Measurements from ENCODE around the gene GDPD4.

The GDPD4 gene

DNA sequence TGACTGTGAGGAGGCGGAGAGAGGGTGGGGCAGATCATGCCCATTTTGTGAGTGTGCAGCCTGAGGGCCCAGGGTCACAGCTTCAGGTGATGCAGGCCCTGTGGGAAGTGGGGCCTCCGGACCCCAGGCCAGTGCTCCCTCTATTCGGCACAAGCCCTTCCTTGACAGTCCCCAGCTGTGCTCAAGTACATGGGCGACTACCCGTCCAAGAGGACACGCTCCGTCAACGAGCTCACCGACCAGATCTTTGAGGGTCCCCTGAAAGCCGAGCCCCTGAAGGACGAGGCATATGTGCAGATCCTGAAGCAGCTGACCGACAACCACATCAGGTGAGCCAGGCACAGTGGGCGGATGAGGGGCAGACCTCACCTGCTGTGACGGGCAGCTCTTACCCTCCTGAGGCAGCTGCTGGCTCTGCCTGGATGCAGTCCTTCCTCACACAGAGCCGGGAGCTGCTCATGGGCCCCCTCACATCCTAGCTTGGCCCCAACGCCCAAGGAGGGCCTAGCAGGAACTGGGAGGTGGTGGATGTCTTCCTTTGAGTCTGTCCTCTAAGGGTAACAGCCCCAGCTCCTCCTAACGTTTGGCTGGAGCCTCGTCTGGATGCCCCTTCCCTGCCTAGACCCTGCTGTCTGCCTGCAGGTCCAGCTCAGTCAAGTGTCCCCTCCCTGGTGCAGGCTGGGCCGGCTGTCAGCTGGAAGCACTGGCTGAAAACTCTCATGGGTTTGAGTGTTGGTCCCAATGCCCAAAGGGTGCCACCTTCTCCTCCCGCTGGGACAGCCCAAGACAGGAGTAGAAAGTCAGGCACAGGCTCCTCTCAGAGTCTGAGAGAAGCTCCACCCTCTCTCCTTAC is 97.4 kb downstream of the GDPD4 start:
- no peak for DNase-seq

DNA sequence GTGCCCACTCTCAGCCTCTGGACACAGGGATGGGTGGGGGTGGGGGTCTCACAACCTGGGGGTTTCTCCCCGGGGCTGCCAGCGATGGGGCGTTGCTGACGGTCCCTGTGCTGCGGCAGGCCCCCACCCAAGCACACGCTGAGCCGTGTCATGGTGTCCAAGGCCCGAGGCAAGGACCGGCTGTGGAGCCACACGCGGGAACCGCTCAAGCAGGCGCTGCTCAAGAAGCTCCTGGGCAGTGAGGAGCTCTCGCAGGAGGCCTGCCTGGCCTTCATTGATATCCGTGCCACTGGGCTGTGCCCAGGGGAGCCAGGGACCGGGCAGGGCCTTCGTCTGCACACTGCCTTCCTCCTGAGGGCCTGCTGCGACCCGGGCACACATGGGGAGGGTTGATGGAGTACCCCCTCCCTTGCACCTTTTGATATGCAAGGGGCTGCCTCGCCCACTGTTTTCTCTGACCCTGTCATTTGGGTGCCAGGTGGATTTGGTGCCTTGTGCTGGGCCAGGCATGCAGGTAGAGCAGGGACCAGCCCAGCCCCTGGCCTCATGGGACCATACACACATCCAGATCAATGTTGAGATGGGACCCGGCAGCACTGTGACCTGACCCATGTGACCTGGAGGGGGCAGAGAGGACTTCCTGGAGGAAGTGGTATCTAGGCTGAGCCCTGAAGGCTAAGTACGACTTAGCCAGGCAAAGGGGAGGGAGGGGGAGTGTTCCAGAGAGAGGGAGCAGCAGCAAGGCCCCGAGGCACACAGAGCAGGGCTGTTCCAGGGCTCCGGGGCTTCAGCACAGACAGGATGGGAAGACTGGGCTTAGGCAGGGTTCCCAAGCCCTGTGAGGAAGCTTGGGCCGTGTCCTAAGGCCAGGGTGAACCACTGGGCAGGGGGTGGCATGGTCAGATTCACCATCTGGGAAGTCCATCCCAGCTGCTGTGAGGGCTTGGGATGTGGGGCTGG is 98.3 kb downstream of the GDPD4 start:
- DNase-seq, result no peak

DNA sequence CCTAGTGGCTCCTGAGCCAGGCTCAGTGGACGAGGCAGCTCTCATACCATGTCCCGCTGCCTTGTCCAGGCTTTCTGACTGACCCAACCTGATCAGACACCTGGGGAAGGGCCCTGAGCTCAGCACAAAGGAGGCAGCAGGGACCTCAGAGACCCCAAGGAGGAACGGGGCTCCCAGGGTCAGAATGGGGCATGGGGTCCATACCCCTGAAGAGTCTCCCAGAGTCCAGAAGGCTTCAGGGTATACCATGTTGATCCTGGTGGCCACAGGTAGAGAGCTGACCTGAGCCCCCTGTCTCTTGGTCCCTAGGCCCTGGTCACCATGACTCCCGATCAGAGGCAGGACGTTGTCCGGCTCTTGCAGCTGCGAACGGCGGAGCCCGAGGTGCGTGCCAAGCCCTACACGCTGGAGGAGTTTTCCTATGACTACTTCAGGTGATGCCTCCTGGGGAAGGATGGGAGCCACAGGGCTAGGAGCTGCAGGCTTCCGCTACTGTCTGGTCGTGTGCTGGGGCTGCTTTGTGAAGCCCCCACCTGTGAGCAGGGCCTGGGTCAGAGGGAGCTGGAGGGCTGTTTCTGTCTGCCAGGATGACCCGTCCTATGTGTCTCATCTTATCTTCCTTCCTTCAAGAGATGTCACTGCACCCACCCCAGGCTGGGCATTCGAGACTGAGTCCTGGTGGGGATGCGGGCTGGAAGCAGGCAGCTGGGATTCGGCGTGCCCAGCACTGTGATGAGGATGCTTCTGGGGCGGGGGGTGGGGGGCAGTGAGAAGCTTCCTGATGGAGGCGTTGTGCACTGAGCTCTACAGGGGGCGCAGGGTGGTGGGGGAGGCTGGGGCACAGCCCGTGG is 99.3 kb downstream of the GDPD4 start:
- no peak for DNase-seq

DNA sequence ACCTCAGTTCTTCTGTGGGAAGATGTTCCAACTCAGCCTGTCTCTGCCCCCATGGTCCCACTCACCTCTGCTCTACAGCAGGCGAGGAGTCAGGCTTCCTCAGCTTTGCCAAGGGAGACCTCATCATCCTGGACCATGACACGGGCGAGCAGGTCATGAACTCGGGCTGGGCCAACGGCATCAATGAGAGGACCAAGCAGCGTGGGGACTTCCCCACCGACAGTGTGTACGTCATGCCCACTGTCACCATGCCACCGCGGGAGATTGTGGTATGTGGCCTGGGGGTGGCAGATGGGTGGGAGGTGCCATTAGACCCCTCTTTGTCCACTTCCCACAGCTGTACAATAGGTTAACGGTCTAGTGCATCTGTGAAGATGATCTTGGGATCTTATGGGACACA is 100.1 kb downstream of the GDPD4 start:
- DNase-seq, result no peak

DNA sequence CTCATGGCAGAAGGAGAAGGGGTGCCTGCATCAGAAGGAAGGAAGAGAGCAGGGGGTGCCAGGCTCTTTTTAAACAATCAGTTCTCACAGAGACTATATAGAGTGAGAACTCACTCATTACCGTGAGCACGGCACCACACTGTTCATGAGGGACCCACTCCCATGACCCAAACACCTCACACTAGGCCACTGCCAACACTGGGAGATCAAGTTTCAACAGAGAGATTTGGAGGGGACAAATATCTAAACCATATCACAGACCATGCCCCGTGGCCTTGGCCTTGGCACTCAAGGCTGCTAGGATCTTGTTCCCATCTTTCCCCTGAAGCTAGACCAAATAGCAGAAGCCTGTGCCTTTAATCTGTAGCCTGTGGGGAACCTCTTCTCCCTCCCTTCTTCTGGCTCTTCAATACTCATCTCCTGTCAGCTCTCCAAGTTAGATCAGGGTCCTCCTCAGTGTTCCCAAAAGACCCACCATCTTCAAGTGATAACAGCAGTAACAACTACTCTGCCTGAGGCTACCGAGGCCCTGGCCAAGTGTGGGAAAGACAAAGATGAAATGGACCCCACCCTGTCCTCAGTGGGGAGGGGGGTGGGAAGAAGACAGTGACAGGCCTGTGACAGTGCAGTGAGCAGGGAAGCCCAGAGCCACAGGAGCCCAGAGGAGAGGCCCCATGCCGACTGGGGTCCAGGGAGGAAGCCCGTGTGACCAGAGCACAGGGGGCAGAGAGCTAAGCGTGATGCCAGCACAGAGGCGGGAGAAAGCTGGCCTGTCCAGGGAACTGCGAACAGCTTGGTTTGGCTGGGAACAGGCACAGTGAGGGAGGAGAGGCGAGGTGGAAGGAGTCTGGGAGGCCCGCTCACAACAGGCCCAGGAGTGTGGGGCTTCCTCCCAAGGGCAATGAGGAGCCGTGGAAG is 100.9 kb downstream of the GDPD4 start:
- no peak for DNase-seq

DNA sequence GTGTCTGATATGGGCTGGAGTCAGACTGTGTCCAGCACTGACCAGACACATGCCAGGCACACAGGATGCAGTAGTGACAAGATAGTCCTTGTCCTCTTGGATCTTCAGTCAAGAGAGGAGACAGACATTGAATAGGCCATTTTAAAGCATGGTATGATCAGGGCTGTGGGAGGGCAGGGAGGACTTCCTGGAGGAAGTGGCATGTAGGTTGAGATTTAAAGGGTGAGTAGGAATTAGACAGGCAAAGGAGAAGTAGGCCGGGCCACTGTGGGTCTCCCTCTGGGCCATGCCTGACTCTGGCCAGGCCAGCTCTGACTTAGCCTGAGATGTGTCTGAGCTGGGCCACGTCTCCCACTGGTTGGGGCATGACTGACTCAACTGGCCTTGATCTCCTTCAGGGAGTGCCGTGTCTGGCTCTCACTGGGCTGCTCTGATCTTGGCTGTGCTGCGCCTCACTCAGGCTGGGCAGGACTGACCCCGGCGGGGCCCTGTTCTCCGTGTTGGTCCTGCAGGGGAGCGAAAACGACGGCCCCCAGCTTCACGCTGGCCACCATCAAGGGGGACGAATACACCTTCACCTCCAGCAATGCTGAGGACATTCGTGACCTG is 102.2 kb downstream of the GDPD4 start:
- no peak for DNase-seq

DNA sequence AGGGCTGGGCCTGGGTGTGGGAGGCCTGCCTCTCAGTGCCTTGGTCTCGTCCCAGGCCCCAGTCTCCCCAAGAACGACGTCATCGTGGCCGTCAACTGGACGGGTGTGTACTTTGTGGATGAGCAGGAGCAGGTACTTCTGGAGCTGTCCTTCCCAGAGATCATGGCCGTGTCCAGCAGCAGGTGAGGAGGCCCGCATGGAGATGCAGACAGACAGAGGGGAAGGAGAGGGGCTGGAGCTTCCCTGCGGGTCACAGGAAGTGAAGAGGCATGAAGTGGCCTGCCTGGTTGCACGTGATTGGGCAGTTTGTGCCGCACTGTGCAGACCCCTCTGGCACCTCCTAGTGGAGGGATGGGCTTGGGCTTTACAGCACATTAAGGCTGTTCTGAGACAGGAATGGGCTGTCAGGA is 103.0 kb downstream of the GDPD4 start:
- no peak for DNase-seq

DNA sequence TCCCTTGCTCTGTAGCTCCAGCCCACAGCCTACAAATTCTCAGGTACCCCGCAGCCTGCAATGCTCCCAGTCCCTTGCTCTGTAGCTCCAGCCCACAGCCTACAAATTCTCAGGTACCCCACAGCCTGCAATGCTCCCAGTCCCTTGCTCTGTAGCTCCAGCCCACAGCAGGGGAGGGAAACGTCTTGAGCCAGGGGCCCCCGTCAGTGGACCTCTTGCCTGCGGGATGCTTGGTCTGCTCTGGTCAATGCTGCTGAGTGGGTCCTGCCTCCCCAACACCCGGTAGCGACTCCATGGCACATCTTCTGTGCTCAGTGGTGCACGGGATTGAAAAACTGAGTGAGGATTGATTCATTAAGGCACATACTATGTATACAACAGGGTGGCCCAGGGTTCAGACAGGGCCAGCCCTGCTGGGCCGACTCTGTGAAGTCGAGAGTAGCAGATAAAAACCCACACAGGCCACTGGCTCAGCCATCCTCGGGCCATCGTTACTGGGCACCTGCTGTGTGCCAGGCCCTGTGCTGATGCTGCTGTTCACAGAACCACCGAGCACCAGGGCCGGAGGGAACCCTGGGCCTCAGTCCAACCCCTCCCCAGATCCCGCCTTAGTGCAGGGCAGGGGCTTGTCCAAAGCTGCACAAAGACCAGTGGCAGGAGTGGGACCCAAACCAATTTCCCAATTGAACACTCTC is 103.7 kb downstream of the GDPD4 start:
- DNase-seq, result no peak

DNA sequence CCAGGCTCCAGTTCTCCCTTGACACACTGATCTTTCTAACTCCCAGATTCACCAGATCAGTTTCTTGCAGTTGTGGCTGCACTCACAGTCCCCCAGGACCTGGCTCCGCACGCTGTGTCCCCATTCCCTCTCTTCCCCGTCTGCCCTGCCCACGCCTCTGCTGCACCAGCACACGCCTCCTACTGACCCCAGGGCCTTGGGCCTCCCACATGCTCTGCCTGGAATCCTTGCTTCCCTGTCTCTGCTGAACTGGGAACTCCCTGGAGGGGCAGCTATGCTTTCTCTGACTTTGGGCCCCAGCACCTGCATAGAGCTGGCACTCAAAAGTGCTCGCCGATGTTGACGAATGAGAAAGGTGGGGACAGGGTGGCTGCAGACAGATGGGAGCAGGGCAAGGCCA is 104.5 kb downstream of the GDPD4 start:
- no peak for DNase-seq

DNA sequence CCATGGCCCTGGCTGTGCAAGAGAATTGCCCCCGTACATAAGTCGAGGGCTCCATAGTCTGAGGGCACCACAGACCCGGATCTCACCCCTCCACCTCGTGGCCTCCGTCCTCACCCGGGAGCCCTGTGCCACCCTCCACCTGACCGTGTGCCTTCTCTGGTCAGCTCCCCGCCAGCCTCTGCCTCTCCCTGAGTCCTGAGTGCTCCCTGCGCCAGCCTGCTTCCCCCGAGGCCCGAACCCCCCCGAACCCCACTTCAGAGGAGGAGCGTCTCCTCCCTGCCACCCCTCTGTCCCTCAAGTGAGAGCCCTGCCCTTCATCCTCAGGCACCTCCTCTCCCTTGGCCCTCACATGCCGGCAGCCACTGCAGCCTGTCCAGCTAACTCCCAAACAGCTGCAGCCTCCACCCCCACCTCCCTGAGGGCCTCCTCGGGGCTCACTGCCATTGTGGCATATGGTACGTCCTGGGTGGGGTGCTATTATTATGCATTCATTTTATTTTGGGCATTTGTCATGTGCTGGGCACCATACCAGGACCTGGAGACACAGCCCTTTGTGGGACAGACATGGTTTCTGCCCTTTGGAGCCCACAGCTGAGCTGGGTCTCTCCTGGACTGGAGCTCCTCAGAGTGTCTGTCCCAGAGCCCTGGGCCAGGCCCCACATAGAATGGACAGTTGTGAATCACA is 106.3 kb downstream of the GDPD4 start:
- DNase-seq, result peak in 1 of 14 donors; percentile 36

DNA sequence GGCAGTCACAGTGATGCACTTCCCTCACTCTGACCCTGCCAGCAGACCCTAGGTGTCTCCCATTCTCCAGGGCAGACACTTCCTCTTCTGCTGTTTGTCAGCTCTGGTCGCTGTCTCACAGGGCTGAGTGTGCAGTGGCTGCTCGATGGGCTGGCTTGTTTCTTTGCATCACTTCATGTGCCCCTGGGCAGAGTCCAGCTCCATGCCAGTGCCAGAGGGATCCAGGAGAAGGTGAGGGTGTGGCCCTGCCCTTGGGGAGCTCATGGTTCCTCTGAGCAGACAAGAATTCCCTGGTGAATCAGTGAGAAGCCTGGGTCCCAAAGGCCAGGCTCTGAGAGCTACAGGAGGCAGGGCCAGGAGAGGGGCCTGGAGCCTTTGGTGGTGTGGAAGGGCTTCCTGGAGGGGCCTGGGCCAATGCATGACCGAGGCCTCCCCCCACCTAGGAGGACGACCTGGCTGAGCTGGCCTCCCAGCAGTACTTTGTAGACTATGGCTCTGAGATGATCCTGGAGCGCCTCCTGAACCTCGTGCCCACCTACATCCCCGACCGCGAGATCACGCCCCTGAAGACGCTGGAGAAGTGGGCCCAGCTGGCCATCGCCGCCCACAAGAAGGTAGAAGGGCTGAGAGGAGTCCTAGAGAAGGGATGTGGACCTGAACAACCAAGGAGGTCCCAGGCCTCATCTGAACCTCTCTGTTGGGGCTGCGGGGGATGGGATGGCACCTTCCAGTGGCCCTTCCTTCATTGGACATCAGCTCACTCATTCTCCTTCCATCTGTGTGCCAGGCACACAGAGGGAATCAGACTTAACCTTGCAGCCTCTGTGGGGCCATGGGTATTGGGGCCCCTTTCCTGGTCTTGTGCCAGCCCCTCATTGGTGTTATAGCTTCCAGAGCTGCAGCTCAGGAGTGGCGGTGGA is 107.3 kb downstream of the GDPD4 start:
- no peak for DNase-seq

DNA sequence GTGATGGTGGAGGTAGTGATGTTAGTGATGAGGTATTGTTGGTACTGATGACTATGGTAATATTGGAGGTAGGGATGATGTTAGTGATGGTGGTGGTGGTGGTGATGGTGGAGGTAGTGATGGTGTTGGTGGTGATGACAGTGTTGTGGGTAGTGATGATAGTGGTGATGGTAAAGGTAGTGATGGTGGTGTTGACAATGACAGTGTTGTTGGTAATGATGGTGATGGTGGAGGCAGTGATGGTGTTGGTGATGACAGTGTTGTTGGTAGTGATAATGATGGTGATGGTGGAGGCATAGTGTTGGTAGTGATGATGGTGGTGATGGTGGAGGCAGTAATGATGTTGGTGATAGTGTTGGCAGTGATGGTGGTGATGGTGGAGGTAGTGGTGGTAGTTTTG is 108.3 kb downstream of the GDPD4 start:
- no peak for DNase-seq

DNA sequence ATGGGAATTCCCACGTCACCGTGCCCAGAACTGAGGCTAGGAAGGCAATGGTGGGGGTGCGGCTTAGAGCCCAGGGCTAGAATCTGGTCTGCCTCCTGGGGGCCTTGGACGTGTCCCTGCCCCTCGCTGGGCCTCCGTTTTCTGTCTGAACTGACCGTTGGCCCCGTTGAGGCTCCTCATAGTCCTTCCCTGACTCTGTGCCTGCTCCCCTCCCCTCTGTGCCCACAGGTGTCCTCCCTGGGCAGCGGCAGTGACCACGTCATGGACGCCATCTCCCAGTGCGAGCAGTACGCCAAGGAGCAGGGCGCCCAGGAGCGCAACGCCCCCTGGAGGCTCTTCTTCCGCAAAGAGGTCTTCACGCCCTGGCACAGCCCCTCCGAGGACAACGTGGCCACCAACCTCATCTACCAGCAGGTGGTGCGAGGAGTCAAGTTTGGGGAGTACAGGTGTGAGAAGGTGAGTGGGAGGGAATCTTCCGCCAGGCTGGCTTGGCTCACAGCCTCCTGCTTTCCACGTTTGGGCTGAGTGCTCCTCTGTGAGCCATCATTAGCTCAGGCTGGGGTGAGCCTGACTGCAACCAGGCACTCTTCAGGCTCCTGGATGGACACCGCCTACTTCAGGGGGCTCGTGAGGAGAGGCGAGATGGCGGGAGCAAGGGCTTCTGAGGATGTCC is 109.5 kb downstream of the GDPD4 start:
- no peak for DNase-seq

DNA sequence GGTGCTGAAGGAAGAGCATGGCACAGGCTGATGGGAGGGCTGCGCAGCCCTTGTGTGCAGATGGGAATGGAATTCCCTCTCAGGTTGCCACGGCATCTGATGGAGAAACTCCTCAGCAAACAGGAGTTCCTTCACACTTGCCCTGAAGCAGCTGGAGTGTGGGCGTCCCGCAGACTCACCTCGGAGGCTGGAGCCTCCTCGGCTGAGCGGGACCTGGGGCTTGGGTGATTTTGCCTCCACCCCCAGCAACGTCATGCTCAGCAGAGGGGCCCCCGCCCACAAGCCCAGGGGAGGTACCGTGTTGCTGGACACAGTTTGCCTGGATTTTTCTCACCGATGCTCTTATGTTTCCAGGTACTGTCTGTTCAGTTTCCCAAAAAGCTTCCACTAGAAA is 110.1 kb downstream of the GDPD4 start:
- no peak for DNase-seq

DNA sequence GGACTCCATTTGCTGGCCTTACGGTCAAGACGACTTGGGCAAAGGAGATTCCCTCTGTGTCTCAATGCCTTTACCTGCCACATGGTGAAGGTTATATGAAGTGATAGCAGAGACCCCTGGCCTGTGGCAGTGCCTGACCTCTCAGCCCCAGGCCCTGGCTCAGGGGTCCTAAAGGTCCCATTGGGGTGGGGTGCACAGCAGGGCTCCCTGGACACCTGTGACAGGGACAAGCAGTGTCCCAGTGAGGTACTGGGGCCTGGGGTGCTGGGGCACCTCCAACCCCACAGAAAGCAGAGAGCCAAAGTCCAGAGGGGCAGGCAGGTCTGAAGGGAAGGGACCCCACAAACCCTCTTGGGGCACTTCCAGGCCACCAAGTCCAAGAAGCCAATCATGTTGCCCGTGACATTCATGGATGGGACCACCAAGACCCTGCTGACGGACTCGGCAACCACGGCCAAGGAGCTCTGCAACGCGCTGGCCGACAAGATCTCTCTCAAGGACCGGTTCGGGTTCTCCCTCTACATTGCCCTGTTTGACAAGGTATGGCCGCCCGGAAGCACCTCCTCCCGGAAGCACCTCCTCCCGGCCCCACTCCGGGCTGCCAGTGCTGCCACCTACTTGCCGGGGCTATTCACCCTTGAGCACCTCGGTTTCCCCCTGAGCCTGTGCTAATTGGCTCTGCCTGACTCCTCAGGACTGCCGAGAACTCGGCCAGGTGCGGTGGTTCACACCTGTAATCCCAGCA is 111.0 kb downstream of the GDPD4 start:
- DNase-seq, result no peak

DNA sequence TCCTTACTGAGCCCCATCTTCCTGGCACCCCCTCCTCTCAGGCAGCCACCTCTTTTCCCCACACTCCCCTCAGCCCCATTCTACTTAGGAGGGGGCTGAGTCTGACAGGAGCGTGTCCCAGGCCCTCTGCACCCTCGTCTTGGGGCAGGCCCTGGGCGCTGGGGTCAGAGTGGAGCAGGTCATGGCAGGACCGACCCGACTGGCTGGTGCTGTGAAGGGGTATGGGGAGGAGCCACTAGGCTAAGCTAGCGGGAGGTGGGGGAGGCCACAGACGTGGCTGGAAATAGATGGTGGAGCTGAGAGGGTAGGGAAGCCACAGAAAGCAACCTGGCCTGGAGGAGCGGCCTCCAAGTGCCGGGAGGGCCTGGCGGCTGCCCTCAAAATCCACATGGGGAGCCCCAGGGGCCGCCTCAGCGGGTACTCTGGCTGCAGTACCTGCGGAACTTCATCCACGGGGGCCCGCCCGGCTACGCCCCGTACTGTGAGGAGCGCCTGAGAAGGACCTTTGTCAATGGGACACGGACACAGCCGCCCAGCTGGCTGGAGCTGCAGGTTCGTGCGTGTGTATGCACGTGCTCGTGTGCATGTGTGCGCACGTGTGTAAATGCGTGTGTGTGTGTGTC is 111.8 kb downstream of the GDPD4 start:
- DNase-seq, result no peak

All from C1 segment of cervical spinal cord (tissue), 14 donors.